Neural progenitor cell (in vitro differentiated cells): ENCODE measurements around the gene MPZL3.

Source experiments
- CTCF ChIP-seq: fragments of 200-600 bp; sonication (generic); IDR thresholded peaks from 2 replicates; pipeline ENCODE4 v1.5.1; 2017; ENCODE audit warnings: antibody characterized with exemption, mild to moderate bottlenecking
- EZH2 ChIP-seq: fragments of 200-600 bp; sonication (generic); IDR thresholded peaks from 2 replicates; pipeline ENCODE4 v1.6.1; 2017; ENCODE audit warnings: antibody characterized with exemption, mild to moderate bottlenecking, moderate library complexity

- TF ChIP-seq CTCF, result no peak
- TF ChIP-seq EZH2, result no peak
These were observed 28.2 kb downstream of the MPZL3 start for GRCh38 chr11:118223992-118224391.
